Measurements from ENCODE around the gene MPND.

The MPND gene

GRCh38 chr19:4409123-4409933 is 66.0 kb downstream of the MPND start:
- DNase-seq: no peak
